ENCODE results near the gene KDM3A. TPM values are rescaled to one million over a fixed set of nuclear protein-coding genes. Genes with fewer than 3 reads are reported as not detected.

The KDM3A gene
- total and polyA plus RNA-seq, 9 of the 15 experiments (the other 6 are each of a cell fraction or from before 2014, with no cell fraction given) = 7.5 to 95.4 (median 24.8) TPM

GRCh38 chr2:86417961-86418360 lies 23.2 kb upstream of the KDM3A start:
- H3K4me3 ChIP-seq = no peak overlapping the region
- no peak for DNase-seq (ENCODE audit: extremely low read depth in 1 of 4, low spot score in 3 of 4)
- no TSS peak for BruUV-seq (replicated peaks)
- no peaks in the 10 kb centered on the region for H3K79me2 ChIP-seq (ENCODE audit: control insufficient read depth, insufficient read depth, low read length)
- in situ Hi-C loops (cut with MboI) (no loop called here), intact Hi-C loops (cut with micrococcal nuclease) (no loop called here)
- ChIA-PET CTCF (ENCODE audit: low intra/inter-chr PET ratio) (no interaction called here), POLR2A (interaction anchor here (0.7 kb wide), 1 partner anchor 9 kb away, joined by 3 read pairs; no protein-coding TSS in a partner anchor)
- no peaks in the 10 kb centered on the region for H3K4me1 ChIP-seq (replicated peaks in 1 of 2; ENCODE audit: control insufficient read depth in 2 of 2, insufficient read depth in 2 of 2, low read length in 2 of 2)
- H3K36me3 ChIP-seq (ENCODE audit: control insufficient read depth, insufficient read depth, low read length) = no peaks in the 10 kb centered on the region
- 0% methylated on average over 1 of the region's 1 CpG for WGBS (ENCODE audit: insufficient coverage, low coverage, missing lambda C conversion rate)
- peaks cover under 1% of the 10 kb centered on the region; the same call in 1 of the 2 replicates for H3K9me3 ChIP-seq (replicated peaks; ENCODE audit: control insufficient read depth, insufficient read depth, low read depth, low read length)
- no peaks in the 10 kb centered on the region for H4K20me1 ChIP-seq (replicated peaks; ENCODE audit: control insufficient read depth, insufficient read depth, low read length)
- no peaks in the 10 kb centered on the region; a peak in 2 of 5 replicates for H3K27me3 ChIP-seq (ENCODE audit: control insufficient read depth in 2 of 2, insufficient read depth in 2 of 2, low read length in 2 of 2)
- no peak overlapping the region for H3K9ac ChIP-seq (ENCODE audit: insufficient read depth in 1 of 2, low read depth in 2 of 2, low read length in 2 of 2)
- FAIRE-seq = no peak
- H3K4me2 ChIP-seq (ENCODE audit: insufficient read depth, low read length) = no peak overlapping the region
- H2AFZ ChIP-seq (ENCODE audit: low read depth, low read length) = no peak overlapping the region
- H3K9me1 ChIP-seq (ENCODE audit: control insufficient read depth, insufficient read depth, low read length) = no peaks in the 10 kb centered on the region
- H3K27ac ChIP-seq (ENCODE audit: extremely low read depth, low read depth, low read length) = no peak overlapping the region
- no peak for ATAC-seq
- TF ChIP-seq NFIC (IDR thresholded peaks at IDR 0.05) = no peak
- no peak for TF ChIP-seq HDAC2 (IDR thresholded peaks at IDR 0.05)
- TF ChIP-seq ZNF449 (CRISPR knock-in tag; IDR thresholded peaks at IDR 0.05) = no peak
- TF ChIP-seq TEAD4 (IDR thresholded peaks at IDR 0.05; ENCODE audit: low read length) = no peak
- no peak for TF ChIP-seq TEAD4 (CRISPR knock-in tag; IDR thresholded peaks at IDR 0.05; ENCODE audit: borderline replicate concordance)
- TF ChIP-seq GATAD2A (IDR thresholded peaks at IDR 0.05) = no peak
- TF ChIP-seq GTF2E2 (tag; IDR thresholded peaks at IDR 0.05) = no peak
- no peak for TF ChIP-seq CHAMP1 (IDR thresholded peaks at IDR 0.05)
- TF ChIP-seq POLR2B (IDR thresholded peaks at IDR 0.05; ENCODE audit: low read depth, partially characterized antibody) = no peak
- no peak for TF ChIP-seq ELF2 (CRISPR knock-in tag; IDR thresholded peaks at IDR 0.05)
- no peak for TF ChIP-seq RBM15 (IDR thresholded peaks at IDR 0.05; ENCODE audit: insufficient read depth, low read length)
- TF ChIP-seq ZKSCAN8 (CRISPR knock-in tag; IDR thresholded peaks at IDR 0.05) = no peak
- TF ChIP-seq CLOCK (CRISPR knock-in tag; IDR thresholded peaks at IDR 0.05; ENCODE audit: borderline replicate concordance) = no peak
- no peak for TF ChIP-seq ZNF511 (CRISPR knock-in tag; IDR thresholded peaks at IDR 0.05)
- no peak for TF ChIP-seq TFAM (CRISPR knock-in tag; conservative IDR thresholded peaks at IDR 0.05)
- no peak for TF ChIP-seq EWSR1 (IDR thresholded peaks at IDR 0.05; ENCODE audit: borderline replicate concordance, low read depth, partially characterized antibody)
- no peak for TF ChIP-seq MEF2A (IDR thresholded peaks at IDR 0.05; ENCODE audit: control insufficient read depth, low read depth, low read length)
